HG03432 (cell line): ENCODE results near the gene LRRC39.
"Not testable (repeated sequence)": the region's sequence is repeated elsewhere in the genome, so short reads cannot be mapped to it uniquely, and the experiment has no call there.

ENCODE experiments used
- ATAC-seq: cut with Tn5 transposase; IDR thresholded peaks from one replicate; pipeline ENCODE4 v1.9.1; 2021; ENCODE audit warnings: mild to moderate bottlenecking, moderate library complexity; ENCODE audit not compliant: unreplicated experiment

Gene LRRC39

DNA sequence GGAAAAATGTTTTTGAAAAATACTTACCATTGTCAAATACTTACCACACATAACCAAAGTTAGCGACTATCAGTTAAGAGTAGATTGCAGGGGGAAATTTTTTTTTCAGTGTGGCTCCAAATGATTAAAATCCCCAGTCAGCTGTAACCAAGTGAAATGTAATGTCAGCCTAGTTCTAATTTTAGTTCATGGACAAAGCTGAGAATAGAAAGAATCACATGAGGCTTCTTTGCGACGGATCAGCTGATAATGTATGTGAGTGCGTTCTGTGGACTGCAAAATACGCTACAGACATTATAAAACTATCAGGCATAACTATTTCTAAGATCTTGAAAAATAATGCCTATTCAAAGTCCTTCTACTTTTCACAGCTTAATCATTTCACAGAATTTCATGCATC, at the start of gene LRRC39:
TSS of gene LRRC39 (minus strand) at position 166 of the 400 bp plus-strand sequence. CDS start 9,740 bp downstream, outside the sequence.
- no peak for ATAC-seq

DNA sequence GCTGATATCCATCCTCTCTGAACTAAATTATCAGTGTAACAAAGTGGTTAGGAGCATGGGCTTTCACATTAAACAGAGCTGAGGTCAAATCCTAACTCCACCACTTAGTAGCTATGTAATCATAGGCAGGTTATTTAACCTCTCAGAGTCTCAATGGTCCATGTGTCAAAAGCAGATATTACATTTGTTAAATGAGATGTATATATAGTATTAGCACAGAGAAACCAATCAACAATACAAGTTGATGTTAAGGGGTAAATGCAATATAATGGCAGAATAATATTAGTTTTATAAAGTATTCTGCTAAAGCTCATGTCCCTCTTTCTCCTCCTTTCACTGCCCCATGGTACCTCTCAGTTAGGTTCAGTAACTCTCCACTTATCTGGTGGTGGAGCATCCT, 44.4 kb upstream of the LRRC39 start:
- no peak for ATAC-seq

DNA sequence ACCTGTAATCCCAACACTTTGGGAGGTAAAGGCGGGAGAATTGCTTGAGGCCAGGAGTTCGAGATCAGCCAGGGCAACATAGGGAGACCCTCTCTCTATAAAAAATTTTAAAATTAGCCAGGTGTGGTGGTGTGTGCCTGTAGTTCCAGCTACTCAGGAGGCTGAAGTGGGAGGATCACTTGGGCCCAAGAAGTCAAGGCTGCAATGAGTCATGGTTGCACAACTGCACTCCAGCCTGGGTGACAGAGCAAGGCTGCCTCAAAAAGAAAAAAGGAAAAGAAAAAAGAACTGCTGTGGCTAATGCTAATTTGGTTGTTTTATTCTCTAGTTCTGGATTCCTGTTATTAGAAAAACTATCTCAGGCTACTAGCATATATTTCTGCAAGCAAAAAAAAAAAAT, 41.8 kb upstream of the LRRC39 start:
- ATAC-seq: no peak

DNA sequence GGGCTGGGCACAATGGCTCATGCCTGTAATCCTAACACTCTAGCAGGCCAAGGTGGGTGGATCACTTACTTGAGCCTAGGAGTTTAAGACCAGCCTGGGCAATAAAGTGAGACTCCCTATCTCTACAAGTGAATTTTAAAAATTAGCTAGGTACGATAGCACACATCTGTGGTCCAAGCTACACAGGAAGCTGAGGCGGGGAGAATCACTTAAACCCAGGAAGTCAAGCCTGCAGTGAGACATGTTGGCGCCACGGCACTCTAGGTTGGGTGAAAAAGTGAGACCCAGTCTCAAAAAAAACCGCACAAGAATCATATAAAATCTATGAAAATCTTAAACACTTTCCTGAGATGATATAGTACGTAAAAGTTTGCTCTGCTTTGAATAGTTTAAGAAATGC, 41.4 kb upstream of the LRRC39 start:
- no peak for ATAC-seq

DNA sequence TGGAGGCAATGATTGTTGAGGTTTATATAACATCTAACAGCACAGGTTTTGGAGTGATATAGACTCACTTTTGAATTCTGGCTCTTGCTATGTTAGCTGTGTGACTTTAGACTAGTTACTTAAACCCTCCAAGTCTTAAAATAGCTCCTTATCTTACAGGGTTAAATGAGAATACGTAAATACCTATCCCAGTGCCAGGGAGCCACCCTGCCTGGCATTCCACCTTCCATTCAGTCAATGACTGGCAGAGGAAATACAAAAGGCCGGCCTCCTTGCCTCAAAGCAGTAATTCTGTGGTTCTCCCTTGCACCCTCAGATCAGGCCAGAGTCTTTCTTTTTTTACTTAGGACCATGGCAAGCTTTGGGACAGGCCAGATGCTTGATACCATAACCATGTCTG, 39.8 kb upstream of the LRRC39 start:
- ATAC-seq: no peak

DNA sequence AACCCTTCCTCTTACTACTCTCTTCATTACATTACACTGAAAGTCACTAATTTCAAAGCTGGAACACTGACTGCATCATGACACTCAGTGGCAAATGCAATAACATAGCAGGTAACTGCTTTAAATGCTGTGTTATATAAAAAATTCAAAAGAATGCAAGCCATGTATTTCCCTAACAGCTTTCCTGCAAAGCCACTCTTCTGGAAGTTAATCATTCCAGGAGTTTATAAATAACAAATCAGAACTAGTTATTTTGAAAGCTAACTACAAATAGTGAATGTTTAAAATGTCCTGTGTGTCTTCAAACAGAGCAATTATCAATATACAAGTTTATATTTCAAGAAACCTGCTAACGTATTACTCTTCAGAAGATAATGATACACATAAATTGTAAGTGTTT, 37.0 kb upstream of the LRRC39 start:
- no peak for ATAC-seq

DNA sequence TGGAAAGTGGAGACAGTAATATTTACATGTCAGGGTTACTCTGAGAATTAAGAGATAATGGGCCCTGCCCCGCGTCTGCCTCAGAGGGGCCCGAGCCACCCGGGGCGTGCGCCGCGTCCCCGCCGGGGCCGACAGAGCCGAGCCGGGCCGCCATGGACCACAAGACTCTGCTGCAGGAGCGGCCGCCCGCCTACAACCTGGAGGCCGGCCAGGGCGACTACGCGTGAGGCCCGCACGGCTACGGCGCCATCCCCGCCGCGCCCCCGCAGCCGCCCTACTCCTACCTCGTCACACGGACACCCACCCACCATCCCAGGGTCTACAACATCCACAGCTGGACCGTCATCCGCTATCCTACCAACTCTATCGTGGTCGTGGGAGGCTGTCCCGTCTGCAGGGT, 35.1 kb upstream of the LRRC39 start:
- no peak for ATAC-seq

DNA sequence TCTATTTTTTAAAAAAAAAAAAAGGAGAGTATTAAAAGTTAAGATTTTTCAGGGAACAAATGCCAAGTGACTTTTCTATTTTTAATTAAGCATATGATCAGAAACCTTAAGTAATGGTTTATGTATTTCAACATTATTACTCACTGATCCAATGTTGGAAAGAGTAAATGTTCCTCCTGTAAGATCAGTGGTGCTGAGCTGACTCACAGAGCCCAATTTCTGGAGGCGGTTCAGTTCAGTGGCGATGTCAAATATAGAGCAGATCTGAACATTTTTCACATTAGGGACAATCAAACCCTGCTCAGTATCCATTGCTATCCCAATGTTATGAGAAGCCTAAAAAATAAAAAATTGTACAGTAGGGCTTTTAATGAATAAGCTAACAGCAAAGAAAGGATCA, 28.2 kb upstream of the LRRC39 start:
- ATAC-seq: no peak

DNA sequence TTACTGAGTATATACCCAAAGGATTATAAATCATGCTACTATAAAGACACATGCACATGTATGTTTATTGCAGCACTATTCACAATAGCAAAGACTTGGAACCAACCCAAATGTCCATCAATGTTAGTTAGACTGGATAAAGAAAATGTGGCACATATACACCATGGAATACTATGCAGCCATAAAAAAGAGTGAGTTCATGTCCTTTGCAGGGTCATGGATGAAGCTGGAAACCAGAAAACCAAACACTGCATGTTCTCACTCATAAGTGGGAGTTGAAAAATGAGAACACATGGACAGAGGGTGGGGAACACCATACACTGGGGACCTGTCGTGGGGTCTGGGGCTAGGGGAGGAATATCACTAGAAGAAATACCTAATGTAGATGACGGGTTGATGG, 27.5 kb upstream of the LRRC39 start:
- ATAC-seq: not testable (repeated sequence)

DNA sequence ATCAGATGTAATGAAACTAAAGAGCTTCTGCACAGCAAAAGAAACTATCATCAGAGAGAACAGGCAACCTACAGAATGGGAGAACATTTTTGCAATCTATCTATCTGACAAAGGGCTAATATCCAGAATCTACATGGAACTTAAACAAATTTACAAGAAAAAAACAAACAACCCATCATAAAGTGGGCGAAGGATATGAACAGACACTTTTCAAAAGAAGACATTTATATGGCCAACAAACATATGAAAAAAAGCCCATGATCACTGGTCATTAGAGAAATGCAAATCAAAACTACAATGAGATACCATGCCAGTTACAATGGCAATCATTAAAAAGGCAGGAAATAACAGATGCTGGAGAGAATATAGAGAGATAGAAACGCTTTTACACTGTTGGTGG, 27.0 kb upstream of the LRRC39 start:
- not testable (repeated sequence) for ATAC-seq

DNA sequence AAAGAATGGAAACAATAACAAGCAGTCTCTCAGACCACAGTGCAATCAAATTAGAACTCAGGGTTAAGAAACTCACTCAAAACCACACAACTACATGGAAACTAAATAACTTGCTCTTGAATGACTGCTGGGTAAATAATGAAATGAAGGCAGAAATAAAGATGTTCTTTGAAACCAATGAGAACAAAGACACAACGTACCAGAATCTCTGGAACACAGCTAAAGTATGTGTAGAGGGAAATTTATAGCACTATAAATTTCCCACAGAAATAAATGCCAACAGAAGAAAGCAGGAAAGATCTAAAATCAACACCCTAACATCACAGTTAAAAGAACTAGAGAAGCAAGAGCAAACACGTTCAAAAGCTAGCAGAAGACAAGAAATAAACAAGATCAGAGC, 24.6 kb upstream of the LRRC39 start:
- ATAC-seq: not testable (repeated sequence)

DNA sequence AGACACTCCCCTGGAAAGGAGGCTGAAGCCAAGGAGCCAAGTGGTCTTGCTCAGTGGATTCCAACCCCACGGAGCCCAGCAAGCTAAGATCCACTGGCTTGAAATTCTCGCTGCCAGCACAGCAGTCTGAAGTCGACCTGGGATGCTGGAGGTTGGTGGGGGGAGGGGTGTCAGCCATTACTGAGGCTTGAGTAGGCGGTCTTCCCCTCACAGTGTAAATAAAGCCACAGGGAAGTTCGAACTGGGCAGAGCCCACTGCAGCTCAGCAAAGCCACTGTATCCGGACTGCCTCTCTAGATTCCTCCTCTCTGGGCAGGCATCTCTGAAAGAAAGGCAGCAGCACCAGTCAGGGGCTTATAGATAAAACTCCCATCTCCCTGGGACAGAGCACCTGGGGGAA, 22.0 kb upstream of the LRRC39 start:
- not testable (repeated sequence) for ATAC-seq

DNA sequence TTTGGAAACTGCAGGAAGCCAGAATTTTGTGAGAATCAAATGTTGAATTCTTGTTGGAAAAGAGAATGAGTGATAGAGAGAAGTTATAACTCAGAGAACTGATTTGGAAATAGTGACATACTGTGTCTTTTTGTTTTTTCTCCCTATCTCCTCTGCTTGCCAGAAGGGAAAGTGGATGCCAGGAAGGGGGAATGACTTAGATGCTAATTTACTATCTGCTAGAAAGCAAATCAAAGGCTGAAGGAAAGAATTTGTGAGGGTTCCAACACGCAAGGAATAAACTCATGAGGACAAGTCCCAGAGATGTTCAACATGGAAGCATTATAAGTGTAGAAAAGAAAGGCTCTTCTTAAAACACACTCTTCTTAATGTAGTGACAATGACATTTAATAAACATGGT, 20.5 kb upstream of the LRRC39 start:
- no peak for ATAC-seq

DNA sequence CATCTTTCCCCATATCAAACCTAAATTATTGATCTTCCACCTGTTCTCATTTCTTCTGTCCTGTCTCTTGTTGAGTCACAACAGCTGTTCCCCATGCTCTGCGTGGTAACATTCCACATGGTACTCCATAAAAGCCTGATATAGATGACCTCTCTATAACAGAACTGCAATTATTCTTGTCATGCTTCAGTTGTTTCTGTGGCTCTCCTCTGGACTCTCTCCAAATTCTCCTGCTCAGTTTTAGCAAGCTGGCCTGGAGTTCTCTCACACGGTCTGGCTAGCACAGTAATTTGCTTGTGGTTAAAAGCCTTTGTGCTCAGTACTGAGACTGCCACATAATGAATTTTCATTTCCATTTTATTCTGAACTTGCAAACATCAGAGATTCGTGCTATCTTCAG, 10.6 kb upstream of the LRRC39 start:
- ATAC-seq: peak; percentile 65

DNA sequence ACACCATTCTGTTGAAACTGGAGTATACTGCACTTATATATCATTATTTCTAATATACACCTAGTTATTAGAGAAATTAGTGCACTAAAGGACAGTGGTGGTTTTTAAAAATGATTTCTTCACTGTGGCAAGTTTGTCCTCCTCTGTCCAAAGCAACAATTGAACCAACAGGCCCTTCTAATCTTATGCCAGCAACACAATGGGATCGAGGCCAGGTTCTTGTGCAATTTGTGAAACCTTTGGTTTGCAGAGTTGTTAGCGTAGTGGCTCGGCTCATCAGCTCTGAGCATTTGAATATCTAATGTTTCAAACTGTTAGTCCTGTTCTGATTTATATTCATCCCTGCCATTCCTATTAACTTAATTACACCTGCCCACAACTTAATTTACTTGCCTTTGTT, 9.9 kb upstream of the LRRC39 start:
- ATAC-seq: no peak

DNA sequence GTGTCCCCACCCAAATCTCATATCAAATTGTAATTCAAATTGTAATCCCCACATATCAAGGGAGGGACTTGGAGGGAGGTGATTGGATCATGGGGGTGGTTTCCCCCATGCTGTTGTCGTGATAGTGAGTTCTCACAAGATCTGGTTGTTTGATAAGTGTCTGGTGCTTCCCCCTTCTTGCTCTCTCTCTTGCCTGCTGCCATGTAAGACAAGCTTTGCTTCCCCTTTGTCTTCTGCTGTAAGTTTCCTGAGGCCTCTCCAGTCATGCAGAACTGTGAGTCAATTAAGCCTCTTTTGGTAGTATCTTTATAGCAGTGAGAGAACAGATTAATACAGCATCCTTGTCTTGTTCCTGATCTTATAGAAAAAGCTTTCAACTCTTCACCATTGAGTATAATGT, 6.5 kb upstream of the LRRC39 start:
- peak; percentile 87 for ATAC-seq

DNA sequence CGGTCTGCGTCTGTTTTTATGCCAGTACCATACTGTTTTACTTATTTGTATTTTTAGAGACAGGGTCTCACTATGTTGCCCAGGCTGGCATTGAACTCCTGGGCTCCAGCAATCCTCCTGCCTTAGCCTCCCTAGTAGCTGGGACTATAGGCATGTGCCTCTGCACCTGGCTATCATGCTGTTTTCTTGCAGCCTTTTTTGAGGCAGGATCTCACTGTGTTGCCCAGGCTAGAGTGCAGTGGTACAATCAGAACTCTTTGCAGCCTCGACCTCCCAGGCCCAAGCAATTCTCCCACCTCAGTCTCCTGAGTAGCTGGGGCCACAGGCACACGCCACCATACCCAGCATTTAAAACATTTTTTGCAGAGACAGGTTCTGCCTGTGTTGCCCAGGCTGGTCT, 5.3 kb upstream of the LRRC39 start:
- ATAC-seq: no peak

DNA sequence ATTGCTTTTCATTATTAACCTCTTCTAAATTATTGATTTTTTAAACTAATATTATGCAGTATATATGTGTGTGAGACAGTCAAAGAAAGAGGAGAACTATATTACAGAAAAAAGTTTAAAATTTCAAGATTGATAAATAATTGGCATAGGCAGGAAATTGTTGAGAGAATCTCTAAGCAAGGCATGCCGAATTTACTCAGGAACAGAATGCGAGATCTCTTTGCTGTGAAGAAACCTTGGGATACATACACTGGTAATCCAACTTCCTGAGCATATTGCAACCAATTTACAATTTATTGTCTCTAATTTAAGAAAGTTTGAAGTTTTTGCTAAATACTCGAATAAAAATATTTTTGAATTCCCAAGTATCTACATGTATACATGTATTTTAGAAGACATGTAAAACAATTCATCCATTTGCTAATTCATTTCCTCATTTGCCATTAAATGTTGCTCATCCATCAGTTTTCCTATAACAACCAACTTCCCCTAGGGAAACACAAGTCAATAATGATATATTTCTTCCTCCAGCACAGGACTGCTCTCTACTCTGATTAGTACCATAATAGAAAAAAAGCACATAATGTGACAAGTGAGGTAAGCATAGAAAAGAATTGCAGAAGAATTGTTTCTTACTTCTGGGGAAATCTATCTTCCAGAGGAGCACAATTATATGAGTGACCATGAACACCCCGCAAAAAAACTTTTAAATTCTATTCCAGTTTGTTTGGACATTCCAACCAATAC, 588 bp downstream of the LRRC39 start:
- no peak for ATAC-seq

DNA sequence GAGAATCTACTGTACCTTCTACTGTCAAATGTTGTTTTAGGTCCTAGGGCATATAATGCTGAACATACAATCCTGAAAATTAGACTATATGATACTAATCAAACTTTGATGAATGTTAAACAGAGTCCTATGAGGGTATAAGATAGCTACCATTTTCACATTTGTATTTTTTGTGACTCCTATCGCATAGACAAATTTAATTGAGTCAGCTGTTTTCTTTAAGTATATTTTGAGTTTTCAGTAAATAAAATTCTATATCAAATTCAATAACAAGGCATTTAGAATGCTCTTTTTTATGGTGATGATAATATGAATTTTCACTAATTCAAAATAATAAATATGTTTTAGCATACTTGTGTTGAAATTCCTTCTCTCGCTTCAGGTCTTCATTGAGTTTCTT, 10.0 kb downstream of the LRRC39 start:
- no peak for ATAC-seq

DNA sequence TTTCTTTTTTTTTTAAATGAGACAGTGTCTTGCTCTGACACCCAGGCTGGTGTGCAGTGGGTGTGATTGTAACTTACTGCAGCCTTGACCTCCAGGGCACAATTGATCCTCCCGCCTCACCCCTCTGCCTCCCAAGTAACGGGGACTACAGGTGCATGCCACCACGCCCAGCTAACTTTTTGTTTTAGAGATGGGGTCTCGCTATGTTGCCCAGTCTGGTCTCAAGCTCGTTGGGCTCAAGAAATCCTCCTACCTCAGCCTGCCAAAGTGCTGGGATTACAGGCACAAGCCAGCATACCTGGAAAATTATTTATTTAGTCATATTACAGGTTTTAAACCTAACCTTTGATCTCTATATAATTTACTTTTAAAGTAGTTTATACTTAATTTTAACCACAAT, 13.4 kb downstream of the LRRC39 start:
- ATAC-seq: no peak

DNA sequence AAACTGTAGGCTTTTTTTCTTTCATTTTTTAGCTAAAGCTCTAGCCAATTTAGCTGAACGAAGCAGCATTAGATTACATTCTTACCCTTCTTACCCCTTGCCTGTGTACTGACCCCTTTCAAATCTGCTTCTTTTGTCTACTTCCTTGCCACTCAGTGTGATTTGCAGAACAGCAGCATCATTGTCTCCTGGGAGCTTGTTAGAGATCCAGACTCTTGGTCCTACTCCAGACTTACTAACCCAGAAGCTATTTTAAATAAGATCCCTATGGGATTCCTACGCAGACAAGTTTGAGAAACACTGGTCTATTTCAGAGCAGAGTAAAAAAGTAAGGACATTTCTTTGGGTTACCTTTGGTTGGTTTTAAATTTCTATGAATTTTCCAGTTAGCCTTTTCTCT, 13.8 kb downstream of the LRRC39 start:
- ATAC-seq: no peak

DNA sequence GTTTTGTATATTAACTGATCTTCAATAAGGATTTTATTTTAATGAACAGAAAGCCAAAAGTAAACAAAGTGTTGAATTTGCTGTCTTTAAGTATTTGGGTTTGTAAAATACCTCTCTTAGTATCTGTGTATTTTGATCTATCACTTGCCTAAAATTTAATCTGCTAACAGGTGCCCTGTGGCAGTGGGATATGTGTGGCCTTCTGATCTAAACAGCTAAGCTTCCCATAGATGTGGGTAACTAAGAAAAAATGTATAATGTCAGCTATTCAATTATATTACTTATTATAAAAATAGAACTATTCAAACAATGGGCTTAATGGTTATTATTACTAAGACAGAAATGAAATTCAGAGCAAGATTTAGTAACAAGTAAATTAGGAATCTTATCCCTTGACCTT, 15.2 kb downstream of the LRRC39 start:
- no peak for ATAC-seq

DNA sequence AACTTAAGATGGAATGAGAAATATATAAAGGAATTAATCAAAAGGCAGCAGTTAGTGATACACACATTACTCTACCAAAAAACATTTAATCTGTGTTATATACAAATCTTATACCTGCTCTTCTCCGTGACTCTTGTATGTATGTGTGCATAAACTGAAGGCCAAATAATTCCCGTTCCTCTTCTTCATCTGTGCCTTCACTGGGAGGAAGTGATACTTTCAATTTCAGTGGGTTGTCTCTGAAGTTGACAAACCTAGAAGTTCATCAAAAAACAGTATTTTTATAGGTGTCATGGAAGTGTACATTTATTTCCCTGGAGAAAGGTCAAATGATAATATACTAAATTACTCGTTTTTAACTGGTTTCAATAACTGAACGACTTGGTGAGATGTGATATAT, 25.8 kb downstream of the LRRC39 start:
- peak; percentile 87 for ATAC-seq
